BE2C (cell line): ENCODE results near the gene DVL1.

ENCODE experiments used
- DNase-seq: peaks from one replicate; pipeline ENCODE4 v3.0.0-alpha.2; 2020
- H3K27me3 ChIP-seq: fragments of 250-450 bp; sonication (Bioruptor Pico); 2 replicates; pipeline ENCODE4 v1.5.1; 2020; ENCODE audit warnings: mild to moderate bottlenecking
- H3K36me3 ChIP-seq: fragments of 250-450 bp; sonication (Bioruptor Pico); 2 replicates; pipeline ENCODE4 v1.5.1; 2020; ENCODE audit warnings: mild to moderate bottlenecking
- H3K4me1 ChIP-seq: fragments of 250-450 bp; sonication (Bioruptor Pico); 2 replicates; pipeline ENCODE4 v1.5.1; 2020
- H3K4me3 ChIP-seq: 2 replicates; pipeline ENCODE4 v1.5.1; 2011; ENCODE audit warnings: low read depth, low read length
- H3K9me3 ChIP-seq: fragments of 250-450 bp; sonication (Bioruptor Pico); 2 replicates; pipeline ENCODE4 v1.5.1; 2020
- TF ChIP-seq, protein P1 (sequence below): IDR thresholded peaks from 2 replicates; pipeline ENCODE4 v1.5.1; 2012; ENCODE audit warnings: mild to moderate bottlenecking, low read depth, low read length

DVL1 gene

DNA sequence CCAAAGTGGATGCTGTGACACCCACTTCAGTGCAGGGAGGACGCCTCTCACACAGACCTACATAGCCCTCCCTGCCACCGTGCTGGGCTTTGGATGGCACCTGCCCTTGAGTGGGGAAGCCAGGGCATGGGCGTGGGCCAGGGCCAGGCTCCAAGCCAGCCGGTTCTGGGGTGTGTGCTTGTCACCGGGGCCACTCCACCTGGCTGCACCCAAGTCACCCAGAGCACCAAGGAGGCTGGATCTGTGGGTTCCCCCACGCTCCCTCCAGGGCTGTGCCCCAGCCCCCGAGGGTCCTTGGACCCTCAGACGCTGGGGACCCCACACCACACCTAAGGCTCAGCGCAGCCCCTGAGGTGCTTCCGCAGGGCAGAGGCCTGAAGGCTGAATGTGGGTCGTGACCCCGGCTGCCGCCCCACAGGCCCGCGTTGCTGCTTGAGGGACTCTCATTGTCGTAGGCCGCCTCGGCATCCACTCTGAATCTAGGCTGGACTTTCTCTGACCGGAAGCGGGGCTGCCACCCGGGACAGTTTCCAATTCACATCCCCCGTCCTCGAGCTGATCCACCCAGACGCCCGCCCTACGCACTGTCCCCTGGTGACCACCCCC lies 7.7 kb upstream of the DVL1 start:
- peak; percentile 15 for DNase-seq
- TF ChIP-seq, protein P1, sequence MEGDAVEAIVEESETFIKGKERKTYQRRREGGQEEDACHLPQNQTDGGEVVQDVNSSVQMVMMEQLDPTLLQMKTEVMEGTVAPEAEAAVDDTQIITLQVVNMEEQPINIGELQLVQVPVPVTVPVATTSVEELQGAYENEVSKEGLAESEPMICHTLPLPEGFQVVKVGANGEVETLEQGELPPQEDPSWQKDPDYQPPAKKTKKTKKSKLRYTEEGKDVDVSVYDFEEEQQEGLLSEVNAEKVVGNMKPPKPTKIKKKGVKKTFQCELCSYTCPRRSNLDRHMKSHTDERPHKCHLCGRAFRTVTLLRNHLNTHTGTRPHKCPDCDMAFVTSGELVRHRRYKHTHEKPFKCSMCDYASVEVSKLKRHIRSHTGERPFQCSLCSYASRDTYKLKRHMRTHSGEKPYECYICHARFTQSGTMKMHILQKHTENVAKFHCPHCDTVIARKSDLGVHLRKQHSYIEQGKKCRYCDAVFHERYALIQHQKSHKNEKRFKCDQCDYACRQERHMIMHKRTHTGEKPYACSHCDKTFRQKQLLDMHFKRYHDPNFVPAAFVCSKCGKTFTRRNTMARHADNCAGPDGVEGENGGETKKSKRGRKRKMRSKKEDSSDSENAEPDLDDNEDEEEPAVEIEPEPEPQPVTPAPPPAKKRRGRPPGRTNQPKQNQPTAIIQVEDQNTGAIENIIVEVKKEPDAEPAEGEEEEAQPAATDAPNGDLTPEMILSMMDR, result no peak
- H3K36me3 ChIP-seq, result no peaks in the 10 kb centered on the region
- H3K4me3 ChIP-seq, result no peak overlapping the region
- no peaks in the 10 kb centered on the region for H3K27me3 ChIP-seq
- H3K4me1 ChIP-seq, result peaks cover 29% of the 10 kb centered on the region
- H3K9me3 ChIP-seq, result no peaks in the 10 kb centered on the region

DNA sequence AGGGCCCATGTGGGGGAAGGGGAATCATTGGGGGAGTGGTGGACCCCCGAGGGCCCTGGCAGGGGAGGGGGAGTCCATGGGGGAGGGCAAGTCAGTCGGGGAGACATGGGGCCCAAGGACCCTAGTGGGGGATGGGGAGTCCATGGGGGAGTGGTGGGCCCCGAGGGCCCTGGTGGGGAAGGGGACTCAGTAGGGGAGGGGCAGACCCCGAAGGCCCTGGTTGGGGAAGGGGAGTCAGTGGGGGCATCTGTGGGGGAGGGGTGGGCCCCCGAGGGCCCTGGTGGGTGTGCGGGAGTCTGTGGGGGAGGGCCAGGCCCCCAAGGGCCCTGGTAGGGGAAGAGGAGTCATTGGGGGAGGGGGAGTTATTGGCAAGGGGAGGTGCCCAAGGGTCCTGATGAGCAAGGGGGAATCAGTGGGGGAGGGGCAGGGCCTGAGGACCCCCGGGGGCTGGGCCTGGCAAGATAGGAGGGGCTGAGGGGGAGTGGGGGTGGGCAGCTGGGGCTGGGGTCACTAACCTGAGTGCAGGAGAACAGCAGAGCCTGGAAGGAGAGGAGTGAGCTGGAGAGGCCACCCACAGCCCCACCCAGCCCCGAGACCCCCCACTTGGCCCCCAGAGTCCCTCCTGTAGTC lies 7.1 kb upstream of the DVL1 start:
- Histone ChIP-seq H3K4me3 (no peak overlapping the region), H3K4me1 (peaks cover 34% of the 10 kb centered on the region), H3K9me3 (no peaks in the 10 kb centered on the region), H3K27me3 (no peaks in the 10 kb centered on the region), H3K36me3 (no peaks in the 10 kb centered on the region)
- TF ChIP-seq, protein P1, result no peak
- no peak for DNase-seq

- no peaks in the 10 kb centered on the region for H3K9me3 ChIP-seq
- DNase-seq, result peak; percentile 40
- TF ChIP-seq, protein P1, result no peak
- no peaks in the 10 kb centered on the region for H3K36me3 ChIP-seq
- H3K27me3 ChIP-seq, result no peaks in the 10 kb centered on the region
- no peak overlapping the region for H3K4me3 ChIP-seq
- H3K4me1 ChIP-seq, result peaks cover 34% of the 10 kb centered on the region
Measured at GRCh38 chr1:1355416-1355815, 6.2 kb upstream of the DVL1 start.

DNA sequence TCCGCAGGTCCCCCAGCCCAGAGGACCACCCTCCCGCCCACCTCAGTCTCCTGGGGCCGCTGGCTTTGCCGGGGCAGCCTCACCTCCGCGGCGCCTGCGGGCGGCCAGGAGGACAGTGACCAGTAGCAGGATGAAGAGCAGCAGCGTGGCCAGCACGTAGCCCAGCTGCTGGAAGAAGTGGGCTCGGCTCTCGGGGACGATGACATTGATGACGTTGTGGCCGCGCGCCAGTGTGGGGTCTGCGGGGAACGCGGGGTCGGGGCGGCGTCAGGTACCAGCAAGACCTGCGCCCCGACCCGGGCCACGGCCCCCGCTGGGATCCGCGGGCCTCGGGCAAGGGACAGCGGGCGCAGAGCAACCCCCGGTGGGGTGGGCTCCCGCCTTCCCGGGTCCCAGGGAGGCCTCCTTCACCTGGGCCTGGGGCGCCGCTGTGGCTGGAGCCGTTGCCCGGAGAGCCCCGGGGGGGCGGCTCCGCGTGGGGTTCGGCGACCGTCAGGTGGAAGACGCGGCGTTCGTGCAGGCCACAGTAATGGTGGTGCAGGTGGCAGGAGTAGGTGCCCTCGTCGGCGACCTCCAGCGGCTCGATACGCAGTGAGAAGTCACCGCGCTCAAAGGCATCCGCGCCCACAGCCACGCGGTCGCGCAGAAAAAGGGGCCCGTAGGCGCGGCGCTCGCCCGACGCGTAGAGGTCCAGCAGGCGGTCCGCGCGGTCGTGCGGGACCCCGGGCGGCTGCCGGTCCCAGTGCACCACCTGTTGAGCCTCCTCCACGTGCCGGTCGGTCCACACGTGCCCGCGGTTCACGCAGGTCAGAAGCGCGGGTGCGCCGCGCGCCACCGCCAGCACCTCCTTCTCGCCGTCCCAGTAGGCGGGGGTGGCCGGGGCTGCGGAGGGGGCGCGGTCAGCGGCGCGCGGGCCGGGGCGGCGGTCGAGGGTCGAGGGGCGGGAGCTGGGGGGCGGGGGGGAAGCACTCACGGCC lies 5.3 kb upstream of the DVL1 start:
- Histone ChIP-seq H3K27me3 (no peaks in the 10 kb centered on the region), H3K9me3 (no peaks in the 10 kb centered on the region), H3K4me1 (peaks cover 34% of the 10 kb centered on the region), H3K36me3 (no peaks in the 10 kb centered on the region), H3K4me3 (no peak overlapping the region)
- peak; percentile 11 for DNase-seq
- TF ChIP-seq, protein P1, result no peak

GRCh38 chr1:1353389-1354151 lies 4.4 kb upstream of the DVL1 start:
- DNase-seq, result no peak
- Histone ChIP-seq H3K36me3 (no peaks in the 10 kb centered on the region), H3K9me3 (no peaks in the 10 kb centered on the region), H3K4me3 (no peak overlapping the region), H3K27me3 (no peaks in the 10 kb centered on the region), H3K4me1 (peaks cover 25% of the 10 kb centered on the region)
- TF ChIP-seq, protein P1, result no peak
